ENCODE measurements around the gene RIN3. TPM values are rescaled to one million over a fixed set of nuclear protein-coding genes. Genes with fewer than 3 reads are reported as not detected.

Gene RIN3
- total and polyA plus RNA-seq, 10 of the 15 experiments (the other 5 are each of a cell fraction or from before 2014, with no cell fraction given) = 0.91 to 23.3 (median 6.3) TPM

DNA sequence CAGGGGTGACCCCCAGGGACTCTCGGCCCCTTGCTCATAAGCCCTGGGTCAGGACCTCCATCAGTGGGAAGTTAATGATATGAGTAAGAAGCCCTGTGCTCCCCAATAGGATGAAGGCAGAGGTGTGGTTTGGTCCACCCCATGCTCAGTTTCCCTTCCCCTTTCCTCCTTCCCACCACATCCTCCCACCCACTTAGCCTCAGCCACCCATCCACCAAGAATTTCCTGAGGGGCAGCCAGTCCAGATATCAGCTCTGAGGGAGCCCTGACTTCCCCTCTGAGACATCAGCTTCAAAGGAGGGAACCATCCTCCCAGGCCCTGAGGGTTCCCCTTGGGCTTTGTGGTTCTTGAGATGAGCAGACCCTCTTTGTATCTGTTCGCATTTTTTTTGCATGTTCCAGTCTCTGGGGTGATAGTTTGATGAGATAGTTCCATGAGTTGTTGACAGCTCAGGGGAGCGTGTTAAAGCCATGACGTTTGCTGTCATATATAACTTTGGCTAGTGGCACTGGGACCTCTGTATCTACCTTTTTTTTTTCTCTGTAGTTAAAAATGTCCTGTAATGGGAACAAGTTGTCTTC lies 163.6 kb downstream of the RIN3 start (continued):
- TF ChIP-seq PAX5 (IDR thresholded peaks at IDR 0.05; ENCODE audit: borderline replicate concordance, low read depth, low read length) (peak; percentile 97), KAT2A (conservative IDR thresholded peaks at IDR 0.05; ENCODE audit: control insufficient read depth, low read depth, low read length) (no peak), HDAC6 (IDR thresholded peaks at IDR 0.05; ENCODE audit: unreplicated experiment) (no peak), BRCA1 (IDR thresholded peaks at IDR 0.05; ENCODE audit: low read depth, low read length) (no peak), TCF7 (IDR thresholded peaks at IDR 0.05; ENCODE audit: borderline replicate concordance) (peak; percentile 100), EGR1 (IDR thresholded peaks at IDR 0.05; ENCODE audit: borderline replicate concordance in 1 of 2, low read depth in 2 of 2, low read length in 2 of 2) (peak in 1 of 2 experiments; percentile 86; a peak in 2 of 3 replicates), SMAD5 (IDR thresholded peaks at IDR 0.05; ENCODE audit: low read depth) (no peak), ESRRA (IDR thresholded peaks at IDR 0.05; ENCODE audit: low read length) (no peak), CHD2 (IDR thresholded peaks at IDR 0.05; ENCODE audit: borderline replicate concordance, low read depth, low read length) (peak; percentile 84; the same call in 1 of the 2 replicates), PML (IDR thresholded peaks at IDR 0.05; ENCODE audit: low read length) (peak; percentile 91; the same call in 1 of the 2 replicates), MYC (IDR thresholded peaks at IDR 0.05; ENCODE audit: insufficient read depth, insufficient read length, insufficient replicate concordance, low read length, severe bottlenecking) (no peak), MTA2 (IDR thresholded peaks at IDR 0.05; ENCODE audit: low read depth) (peak; percentile 99), MXI1 (IDR thresholded peaks at IDR 0.05; ENCODE audit: low read depth, low read length) (no peak), CHD4 (IDR thresholded peaks at IDR 0.05) (no peak), IRF3 (IDR thresholded peaks at IDR 0.05) (no peak), SRF (IDR thresholded peaks at IDR 0.05; ENCODE audit: low read depth in 2 of 2, low read length in 2 of 2) (peak in 1 of 2 experiments; percentile 72; a peak in 1 of 4 replicates), CBX5 (IDR thresholded peaks at IDR 0.05; ENCODE audit: low read depth) (0 out of 2 replicates have a peak, but pooled peaks have one; percentile 79), ATF7 (IDR thresholded peaks at IDR 0.05; ENCODE audit: low read depth) (peak; percentile 96), RELB (IDR thresholded peaks at IDR 0.05; ENCODE audit: low read depth) (peak; percentile 99)
- TF ChIP-seq, protein P1, sequence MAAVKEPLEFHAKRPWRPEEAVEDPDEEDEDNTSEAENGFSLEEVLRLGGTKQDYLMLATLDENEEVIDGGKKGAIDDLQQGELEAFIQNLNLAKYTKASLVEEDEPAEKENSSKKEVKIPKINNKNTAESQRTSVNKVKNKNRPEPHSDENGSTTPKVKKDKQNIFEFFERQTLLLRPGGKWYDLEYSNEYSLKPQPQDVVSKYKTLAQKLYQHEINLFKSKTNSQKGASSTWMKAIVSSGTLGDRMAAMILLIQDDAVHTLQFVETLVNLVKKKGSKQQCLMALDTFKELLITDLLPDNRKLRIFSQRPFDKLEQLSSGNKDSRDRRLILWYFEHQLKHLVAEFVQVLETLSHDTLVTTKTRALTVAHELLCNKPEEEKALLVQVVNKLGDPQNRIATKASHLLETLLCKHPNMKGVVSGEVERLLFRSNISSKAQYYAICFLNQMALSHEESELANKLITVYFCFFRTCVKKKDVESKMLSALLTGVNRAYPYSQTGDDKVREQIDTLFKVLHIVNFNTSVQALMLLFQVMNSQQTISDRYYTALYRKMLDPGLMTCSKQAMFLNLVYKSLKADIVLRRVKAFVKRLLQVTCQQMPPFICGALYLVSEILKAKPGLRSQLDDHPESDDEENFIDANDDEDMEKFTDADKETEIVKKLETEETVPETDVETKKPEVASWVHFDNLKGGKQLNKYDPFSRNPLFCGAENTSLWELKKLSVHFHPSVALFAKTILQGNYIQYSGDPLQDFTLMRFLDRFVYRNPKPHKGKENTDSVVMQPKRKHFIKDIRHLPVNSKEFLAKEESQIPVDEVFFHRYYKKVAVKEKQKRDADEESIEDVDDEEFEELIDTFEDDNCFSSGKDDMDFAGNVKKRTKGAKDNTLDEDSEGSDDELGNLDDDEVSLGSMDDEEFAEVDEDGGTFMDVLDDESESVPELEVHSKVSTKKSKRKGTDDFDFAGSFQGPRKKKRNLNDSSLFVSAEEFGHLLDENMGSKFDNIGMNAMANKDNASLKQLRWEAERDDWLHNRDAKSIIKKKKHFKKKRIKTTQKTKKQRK (IDR thresholded peaks at IDR 0.05; ENCODE audit: low read depth, low read length) = no peak
- TF ChIP-seq, protein P2, sequence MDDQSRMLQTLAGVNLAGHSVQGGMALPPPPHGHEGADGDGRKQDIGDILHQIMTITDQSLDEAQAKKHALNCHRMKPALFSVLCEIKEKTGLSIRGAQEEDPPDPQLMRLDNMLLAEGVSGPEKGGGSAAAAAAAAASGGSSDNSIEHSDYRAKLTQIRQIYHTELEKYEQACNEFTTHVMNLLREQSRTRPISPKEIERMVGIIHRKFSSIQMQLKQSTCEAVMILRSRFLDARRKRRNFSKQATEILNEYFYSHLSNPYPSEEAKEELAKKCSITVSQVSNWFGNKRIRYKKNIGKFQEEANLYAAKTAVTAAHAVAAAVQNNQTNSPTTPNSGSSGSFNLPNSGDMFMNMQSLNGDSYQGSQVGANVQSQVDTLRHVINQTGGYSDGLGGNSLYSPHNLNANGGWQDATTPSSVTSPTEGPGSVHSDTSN (IDR thresholded peaks at IDR 0.05; ENCODE audit: insufficient replicate concordance, low read depth, low read length) = peak; percentile 61
- TF ChIP-seq, protein P3, sequence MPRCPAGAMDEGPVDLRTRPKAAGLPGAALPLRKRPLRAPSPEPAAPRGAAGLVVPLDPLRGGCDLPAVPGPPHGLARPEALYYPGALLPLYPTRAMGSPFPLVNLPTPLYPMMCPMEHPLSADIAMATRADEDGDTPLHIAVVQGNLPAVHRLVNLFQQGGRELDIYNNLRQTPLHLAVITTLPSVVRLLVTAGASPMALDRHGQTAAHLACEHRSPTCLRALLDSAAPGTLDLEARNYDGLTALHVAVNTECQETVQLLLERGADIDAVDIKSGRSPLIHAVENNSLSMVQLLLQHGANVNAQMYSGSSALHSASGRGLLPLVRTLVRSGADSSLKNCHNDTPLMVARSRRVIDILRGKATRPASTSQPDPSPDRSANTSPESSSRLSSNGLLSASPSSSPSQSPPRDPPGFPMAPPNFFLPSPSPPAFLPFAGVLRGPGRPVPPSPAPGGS (IDR thresholded peaks at IDR 0.05; ENCODE audit: borderline replicate concordance, insufficient read depth, low read depth, low read length, poor library complexity, severe bottlenecking) = peak; percentile 99
